Measurements from ENCODE around the gene IFNA8.
"Not testable (repeated sequence)": the region's sequence is repeated elsewhere in the genome, so short reads cannot be mapped to it uniquely, and the experiment has no call there.

The IFNA8 gene

DNA sequence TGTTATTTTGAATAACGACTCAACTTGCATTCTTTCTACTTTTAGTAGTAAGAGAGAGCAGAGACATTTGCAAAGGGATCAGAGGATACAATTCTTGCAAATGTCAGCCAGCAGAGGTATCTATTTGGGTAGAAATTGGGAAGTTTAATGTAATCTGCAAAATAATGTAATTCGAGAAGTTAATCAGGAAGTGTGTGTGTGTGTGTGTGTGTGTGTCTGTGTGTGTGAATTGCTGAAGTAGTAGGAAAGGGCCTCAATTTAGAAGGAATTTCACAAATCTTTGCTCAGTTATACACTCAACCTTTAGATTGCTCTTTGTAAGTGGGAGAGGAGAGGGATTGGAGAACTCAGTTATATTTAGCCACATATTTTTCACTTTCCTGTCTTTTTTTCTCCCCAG is 20.3 kb downstream of the IFNA8 start:
- no peak for DNase-seq

DNA sequence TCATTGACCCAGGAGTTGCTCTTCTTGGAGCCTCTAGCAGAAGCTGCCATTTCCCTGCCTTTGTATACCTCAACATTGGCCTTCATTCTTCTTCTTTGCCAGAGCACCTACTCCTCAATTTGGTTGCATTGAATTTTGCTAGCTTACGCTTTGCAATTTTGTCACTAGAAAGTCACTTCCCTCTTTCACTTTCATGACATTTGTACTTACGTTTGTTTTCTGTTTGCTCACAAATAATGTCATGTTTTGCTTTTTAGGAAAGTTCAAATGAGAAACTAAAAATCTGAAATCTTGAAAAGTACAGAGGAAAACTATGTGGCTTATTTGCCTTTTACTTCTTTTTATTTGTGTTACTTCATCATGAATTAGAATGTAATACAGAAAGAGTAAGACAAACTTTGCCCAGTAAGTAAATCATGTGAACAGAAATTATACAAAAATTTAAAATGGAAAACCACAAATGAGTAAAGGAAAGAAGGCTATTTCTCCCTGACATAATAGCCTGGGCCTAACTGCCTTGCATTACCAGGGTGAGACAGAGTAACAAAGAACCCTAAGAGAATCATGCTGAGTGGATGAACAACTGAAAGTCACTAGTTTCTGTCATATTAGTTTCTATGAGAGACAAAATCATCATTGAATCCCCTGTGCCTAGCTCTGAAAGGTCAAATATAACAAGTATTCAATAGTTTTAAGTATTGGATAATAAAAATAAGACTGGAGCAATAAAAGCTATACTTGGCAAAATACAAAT is 23.9 kb downstream of the IFNA8 start:
- no peak for DNase-seq

DNA sequence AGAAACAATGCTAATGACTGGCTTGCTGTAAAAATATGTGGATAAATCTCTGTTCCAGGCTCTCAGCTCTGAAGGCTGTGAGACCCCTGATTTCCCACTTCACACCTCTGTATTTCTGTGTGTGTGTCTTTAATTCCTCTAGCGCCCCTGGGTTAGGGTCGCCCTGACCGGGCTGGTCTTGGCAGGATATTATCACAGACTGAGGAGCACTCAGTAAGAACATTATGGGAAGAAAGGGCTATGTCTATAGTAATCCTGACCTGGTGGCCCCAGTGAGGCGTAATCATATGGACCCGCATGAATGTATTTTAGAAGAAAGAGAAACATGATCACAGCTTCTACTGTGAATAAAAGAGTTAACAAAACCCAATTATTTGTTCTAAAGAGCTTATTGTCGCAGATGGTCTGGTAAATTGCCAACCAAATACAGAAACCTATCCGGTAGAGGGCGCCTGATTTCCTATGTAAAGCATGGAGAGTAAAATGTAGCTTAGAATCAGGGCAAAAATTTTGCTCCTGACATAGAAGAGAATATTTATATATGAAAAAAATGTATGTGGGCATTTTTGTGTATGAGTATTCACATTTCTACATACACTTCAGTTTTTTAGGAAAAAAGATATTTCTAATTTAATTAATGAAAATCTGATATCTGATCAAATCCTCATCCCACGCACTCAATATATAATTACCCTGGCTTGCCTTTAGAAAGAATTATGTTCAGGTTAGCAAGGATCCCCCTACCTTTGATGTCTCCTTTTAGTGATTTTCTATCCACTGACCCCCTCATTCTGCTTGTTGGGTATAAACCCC is 25.5 kb downstream of the IFNA8 start:
- peak; percentile 51 for DNase-seq

DNA sequence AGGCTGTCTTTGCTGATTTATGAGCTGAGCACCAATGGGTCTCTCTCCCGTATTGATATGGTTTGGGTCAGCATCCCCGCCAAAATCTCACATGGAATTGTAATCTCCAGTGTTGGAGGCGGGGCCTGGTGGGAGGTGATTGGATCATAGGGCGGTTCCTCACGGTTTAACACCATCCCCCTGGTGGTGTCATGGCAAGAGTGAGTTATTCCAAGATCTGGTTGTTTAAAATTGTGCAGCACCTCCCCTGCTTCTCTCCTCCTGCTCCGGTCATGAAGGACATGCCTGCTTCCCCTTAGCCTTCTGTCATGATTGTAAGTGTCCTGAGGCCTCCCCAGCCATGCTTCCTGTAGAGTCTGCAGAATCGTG is 26.1 kb downstream of the IFNA8 start:
- DNase-seq: not testable (repeated sequence)

DNA sequence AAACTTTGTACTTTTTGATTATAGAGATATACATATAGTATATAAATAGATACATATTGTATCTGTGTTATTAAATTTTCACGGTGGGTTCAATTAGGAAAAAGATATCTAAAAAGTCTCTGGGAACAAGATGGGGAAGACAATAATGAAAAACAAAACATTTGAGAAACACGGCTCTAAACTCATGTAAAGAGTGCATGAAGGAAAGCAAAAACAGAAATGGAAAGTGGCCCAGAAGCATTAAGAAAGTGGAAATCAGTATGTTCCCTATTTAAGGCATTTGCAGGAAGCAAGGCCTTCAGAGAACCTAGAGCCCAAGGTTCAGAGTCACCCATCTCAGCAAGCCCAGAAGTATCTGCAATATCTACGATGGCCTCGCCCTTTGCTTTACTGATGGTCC is 31.2 kb downstream of the IFNA8 start, which contains the start of gene IFNA1:
Gene IFNA1, plus strand, starts transcription at position 301 of the 400 bp plus-strand sequence. Its CDS starts 69 bp downstream, at position 370.
- no peak for DNase-seq

DNA sequence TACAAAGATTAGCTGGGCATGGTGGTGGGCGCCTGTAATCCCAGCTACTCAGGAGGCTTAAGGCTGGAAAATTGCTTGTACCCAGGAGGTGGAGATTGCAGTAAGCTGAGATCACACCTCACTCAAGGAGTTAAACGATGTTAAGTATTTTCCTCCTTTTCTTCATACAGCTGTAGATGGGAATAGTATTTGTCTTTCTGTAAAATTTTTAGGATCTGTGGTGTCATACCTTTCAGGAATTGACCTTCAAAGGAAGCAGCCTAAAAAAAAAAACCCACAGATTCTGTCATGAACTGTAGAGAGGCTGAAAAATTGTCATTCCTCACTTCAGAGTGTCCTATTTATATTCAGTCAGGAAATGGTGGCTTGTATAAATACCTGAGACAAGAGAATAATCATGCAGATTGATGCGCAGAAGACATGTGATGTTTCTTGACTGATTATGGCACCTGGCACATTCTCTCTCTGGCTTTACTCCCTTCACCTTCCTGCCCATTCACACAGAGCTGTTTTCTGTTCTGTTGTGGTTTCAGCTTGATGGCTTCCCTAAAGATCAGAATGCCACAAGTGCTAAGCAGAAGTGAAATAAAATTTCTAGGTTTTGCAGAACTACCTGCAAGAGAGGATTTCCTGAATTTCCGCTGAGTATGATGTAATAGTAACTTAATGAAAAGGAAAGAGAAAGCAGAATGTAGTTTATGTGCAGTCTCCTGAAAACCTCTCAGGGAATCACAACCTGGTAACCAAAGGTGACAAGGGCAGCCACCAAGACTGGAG is 35.1 kb downstream of the IFNA8 start:
- DNase-seq: no peak

DNA sequence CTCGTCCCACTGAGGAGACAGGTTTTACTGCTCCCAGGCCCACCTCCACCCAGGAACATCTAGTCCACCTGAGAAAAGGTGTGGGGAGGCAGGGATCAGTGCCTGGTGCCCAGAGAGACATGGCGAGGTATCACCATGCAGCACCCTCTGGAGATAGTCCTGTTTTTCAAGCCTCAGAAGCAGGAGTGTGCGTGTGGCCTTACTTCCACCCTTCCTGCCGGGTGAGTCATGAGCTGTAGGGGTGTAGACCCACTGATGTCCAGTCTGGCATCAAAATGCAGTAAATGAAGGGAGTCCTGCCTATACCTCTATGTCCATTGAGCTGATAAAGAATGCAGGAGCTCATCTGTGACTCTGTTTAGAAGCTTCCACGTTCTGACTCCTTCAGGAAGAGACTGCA is 40.4 kb downstream of the IFNA8 start:
- not testable (repeated sequence) for DNase-seq

DNA sequence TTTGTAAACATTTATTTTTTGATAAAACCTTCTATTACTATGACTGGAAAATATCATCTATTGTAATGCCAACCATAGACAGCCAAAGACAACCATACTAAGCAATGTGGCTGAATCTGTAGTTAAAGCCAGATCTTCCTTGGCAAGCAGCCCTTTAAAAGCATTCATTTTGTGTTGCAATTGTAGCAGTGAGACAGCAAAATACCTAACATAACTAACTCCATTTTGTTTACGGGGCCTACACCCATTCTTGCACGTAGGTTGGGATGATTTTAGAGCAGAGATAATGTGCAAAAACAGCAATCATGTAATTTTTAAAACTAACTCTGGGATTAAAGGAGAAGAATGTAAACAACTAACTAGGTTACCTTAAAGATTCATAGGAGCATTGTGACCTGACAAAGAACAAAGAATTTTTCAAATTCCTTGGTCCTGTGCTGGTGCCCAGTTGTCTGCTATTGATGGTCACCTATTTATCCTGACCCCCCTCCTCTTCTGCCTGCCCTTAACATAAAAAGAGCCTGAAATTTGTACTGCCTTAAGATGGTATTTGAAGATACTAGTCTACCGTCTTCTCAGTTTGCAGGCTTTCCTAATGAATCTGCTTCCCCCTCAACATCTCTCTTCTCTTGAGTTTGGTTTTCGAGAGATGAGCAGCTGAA is 41.9 kb downstream of the IFNA8 start:
- DNase-seq: no peak

DNA sequence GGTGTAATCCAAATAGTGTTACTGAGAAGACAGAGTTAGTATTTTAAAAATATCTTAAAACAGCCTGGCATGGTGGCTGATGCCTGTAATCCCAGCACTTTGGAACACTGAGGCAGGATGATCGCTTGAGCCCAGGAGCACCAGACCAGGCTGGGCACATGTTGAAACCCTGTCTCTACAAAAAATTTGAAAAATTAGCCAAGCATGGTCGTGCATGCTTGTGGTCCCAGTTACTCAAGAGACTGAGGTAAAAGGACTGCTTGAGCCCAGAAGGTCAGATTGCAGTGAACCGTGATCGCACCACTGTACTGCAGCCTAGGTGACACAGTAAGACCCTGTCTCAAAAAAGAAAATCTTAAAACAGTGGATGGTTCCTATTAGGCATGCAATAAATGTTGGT is 43.8 kb downstream of the IFNA8 start:
- DNase-seq: no peak

DNA sequence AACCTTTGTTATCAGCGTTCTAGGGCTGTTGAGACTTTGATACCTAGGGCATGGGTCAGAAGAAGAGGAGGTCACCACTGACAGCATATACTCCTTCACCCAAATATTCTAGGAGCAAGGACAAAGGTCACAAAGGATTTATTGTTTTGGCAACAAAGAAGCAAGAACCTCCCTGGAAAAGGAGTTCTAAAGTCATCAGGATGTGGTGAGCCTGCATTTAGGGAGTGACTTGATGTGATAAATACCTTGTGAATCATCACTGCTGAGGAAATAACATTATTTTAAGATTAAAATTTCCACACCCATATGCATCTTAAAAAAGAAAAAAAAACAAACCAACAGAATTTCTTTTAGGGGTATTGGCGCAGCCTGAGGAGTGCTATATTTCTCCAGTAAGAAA is 45.2 kb downstream of the IFNA8 start:
- no peak for DNase-seq

DNA sequence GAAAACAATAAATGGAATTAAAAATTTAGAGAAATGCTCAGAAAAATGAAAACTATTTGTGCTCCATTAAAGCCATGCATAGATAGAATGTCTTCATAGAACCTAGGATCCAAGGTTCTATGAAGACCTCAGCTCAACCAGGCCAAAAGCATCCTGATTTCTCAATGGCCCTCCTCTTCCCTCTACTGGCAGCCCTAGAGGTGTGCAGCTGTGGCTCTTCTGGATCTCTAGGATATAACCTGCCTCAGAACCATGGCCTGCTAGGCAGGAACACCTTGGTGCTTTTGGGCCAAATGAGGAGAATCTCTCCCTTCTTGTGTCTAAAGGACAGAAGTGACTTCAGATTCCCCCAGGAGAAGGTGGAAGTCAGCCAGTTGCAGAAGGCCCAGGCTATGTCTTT is 46.4 kb downstream of the IFNA8 start:
- DNase-seq: no peak
